ENCODE results near the gene PARM1.

DNA sequence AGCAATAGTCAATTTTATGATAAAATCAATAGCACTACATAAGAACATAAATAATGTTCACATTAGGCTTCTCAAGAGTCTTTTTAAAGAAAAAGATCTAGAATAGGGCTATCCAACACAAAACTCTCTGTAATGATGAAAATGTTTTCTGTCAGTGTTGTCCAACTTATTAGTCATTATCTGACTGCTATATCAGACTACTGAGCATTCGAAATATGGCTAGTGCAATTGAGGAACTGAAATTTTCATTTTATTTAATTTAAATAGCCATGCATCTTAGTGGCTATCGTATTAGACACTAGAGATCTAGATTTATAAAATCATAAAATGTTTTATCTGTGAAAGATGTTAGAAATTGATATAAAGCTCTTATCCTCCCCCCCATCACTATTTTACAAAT lies 26.0 kb downstream of the PARM1 start:
- TF ChIP-seq, protein P1, sequence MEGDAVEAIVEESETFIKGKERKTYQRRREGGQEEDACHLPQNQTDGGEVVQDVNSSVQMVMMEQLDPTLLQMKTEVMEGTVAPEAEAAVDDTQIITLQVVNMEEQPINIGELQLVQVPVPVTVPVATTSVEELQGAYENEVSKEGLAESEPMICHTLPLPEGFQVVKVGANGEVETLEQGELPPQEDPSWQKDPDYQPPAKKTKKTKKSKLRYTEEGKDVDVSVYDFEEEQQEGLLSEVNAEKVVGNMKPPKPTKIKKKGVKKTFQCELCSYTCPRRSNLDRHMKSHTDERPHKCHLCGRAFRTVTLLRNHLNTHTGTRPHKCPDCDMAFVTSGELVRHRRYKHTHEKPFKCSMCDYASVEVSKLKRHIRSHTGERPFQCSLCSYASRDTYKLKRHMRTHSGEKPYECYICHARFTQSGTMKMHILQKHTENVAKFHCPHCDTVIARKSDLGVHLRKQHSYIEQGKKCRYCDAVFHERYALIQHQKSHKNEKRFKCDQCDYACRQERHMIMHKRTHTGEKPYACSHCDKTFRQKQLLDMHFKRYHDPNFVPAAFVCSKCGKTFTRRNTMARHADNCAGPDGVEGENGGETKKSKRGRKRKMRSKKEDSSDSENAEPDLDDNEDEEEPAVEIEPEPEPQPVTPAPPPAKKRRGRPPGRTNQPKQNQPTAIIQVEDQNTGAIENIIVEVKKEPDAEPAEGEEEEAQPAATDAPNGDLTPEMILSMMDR (IDR thresholded peaks at IDR 0.05) = no peak
- TF ChIP-seq POLR2AphosphoS5 (IDR thresholded peaks at IDR 0.05) = no peak
- TF ChIP-seq POLR2A (IDR thresholded peaks at IDR 0.05) = no peak
